ENCODE measurements around the gene SVOPL.

- TF ChIP-seq SRF (IDR thresholded peaks at IDR 0.05; ENCODE audit: low read depth) (no peak), TCF7L2 (IDR thresholded peaks at IDR 0.05; ENCODE audit: borderline replicate concordance, extremely low read depth, insufficient read depth, insufficient read length) (no peak), REST (IDR thresholded peaks at IDR 0.05; ENCODE audit: low read depth) (no peak), POLR2AphosphoS5 (IDR thresholded peaks at IDR 0.05; ENCODE audit: low read depth, low read length) (no peak)
- TF ChIP-seq, protein P1, sequence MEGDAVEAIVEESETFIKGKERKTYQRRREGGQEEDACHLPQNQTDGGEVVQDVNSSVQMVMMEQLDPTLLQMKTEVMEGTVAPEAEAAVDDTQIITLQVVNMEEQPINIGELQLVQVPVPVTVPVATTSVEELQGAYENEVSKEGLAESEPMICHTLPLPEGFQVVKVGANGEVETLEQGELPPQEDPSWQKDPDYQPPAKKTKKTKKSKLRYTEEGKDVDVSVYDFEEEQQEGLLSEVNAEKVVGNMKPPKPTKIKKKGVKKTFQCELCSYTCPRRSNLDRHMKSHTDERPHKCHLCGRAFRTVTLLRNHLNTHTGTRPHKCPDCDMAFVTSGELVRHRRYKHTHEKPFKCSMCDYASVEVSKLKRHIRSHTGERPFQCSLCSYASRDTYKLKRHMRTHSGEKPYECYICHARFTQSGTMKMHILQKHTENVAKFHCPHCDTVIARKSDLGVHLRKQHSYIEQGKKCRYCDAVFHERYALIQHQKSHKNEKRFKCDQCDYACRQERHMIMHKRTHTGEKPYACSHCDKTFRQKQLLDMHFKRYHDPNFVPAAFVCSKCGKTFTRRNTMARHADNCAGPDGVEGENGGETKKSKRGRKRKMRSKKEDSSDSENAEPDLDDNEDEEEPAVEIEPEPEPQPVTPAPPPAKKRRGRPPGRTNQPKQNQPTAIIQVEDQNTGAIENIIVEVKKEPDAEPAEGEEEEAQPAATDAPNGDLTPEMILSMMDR (IDR thresholded peaks at IDR 0.05 in 2 of 3, conservative IDR thresholded peaks at IDR 0.05 in 1 of 3; ENCODE audit: borderline replicate concordance in 1 of 3, insufficient read depth in 1 of 3, low read depth in 2 of 3, low read length in 2 of 3) = no peak
These were observed 44.2 kb downstream of the SVOPL start for GRCh38 chr7:138656952-138657351.

Data from HCT116 (cell line).